ENCODE data around the gene KIF25.

DNA sequence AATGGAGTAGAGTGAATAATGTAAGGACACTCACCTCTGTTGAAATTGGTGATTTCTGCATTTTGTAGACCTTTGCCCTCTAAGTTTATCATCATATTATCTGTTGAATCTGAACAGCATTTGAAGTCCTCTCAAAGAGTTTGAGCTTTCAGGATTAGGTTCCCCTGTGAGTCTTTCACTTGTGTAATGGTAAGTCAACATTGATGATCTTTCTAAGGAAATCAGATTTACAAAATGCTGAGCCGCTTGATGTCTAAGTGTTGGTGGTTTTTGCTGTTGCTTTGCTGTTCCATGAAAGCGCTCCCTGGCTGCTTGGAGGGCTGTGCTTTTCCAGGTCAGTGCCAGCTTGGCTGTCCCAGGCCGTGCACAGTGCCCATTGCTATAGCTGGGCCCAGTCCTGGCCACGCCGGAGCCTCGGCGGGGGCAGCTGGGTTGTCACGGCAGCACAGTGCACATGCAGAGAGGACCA, 33.8 kb upstream of the KIF25 start:
- TF ChIP-seq POLR2AphosphoS5 (IDR thresholded peaks at IDR 0.05; ENCODE audit: low read depth, low read length) (no peak), TAF1 (IDR thresholded peaks at IDR 0.05; ENCODE audit: borderline replicate concordance, insufficient read depth, low read length) (no peak), SIN3A (IDR thresholded peaks at IDR 0.05; ENCODE audit: borderline replicate concordance, insufficient read depth, low read length) (no peak)
- TF ChIP-seq, protein P1, sequence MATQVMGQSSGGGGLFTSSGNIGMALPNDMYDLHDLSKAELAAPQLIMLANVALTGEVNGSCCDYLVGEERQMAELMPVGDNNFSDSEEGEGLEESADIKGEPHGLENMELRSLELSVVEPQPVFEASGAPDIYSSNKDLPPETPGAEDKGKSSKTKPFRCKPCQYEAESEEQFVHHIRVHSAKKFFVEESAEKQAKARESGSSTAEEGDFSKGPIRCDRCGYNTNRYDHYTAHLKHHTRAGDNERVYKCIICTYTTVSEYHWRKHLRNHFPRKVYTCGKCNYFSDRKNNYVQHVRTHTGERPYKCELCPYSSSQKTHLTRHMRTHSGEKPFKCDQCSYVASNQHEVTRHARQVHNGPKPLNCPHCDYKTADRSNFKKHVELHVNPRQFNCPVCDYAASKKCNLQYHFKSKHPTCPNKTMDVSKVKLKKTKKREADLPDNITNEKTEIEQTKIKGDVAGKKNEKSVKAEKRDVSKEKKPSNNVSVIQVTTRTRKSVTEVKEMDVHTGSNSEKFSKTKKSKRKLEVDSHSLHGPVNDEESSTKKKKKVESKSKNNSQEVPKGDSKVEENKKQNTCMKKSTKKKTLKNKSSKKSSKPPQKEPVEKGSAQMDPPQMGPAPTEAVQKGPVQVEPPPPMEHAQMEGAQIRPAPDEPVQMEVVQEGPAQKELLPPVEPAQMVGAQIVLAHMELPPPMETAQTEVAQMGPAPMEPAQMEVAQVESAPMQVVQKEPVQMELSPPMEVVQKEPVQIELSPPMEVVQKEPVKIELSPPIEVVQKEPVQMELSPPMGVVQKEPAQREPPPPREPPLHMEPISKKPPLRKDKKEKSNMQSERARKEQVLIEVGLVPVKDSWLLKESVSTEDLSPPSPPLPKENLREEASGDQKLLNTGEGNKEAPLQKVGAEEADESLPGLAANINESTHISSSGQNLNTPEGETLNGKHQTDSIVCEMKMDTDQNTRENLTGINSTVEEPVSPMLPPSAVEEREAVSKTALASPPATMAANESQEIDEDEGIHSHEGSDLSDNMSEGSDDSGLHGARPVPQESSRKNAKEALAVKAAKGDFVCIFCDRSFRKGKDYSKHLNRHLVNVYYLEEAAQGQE (IDR thresholded peaks at IDR 0.05; ENCODE audit: insufficient read depth in 1 of 2, low read depth in 2 of 2, low read length in 2 of 2): no peak

All from PFSK-1 (cell line).